Prostate gland (tissue), 2 donors: ENCODE data around the gene UPK2.

Experiments used
- CTCF ChIP-seq, 4 experiments: fragments of 200-600 bp in 2 of 4; fragments of 450-650 bp in 2 of 4; sonication (generic) in 2 of 4; IDR thresholded peaks; 1 replicate in 3 of 4; 2 replicates in 1 of 4; pipeline ENCODE4 v1.5.1; 2016 to 2019; ENCODE audit warnings: antibody characterized with exemption in 4 of 4, mild to moderate bottlenecking in 2 of 4, moderate library complexity in 2 of 4
- POLR2A ChIP-seq: fragments of 450-650 bp; IDR thresholded peaks from one replicate; pipeline ENCODE4 v1.6.1; 2016; ENCODE audit warnings: antibody characterized with exemption, mild to moderate bottlenecking

- TF ChIP-seq CTCF (IDR thresholded peaks at IDR 0.05): no peak
- no peak for TF ChIP-seq POLR2A
Observed at GRCh38 chr11:118953265-118953664, 2.8 kb upstream of the UPK2 start.
